Measurements from ENCODE around the gene RGL3.

The RGL3 gene

GRCh38 chr19:11355160-11356073, 63.7 kb downstream of the RGL3 start, which contains the start of gene PLPPR2:
PLPPR2 (plus strand) TSS chr19:11355432; CDS start chr19:11357674, 2,242 bp downstream.
- no peak for TF ChIP-seq GATA3 (IDR thresholded peaks at IDR 0.05; ENCODE audit: low read depth, low read length)
- no peak for TF ChIP-seq GATA2 (IDR thresholded peaks at IDR 0.05; ENCODE audit: low read depth, low read length)

GRCh38 chr19:11349171-11349570, 69.9 kb downstream of the RGL3 start:
- no peak for TF ChIP-seq GATA3 (IDR thresholded peaks at IDR 0.05; ENCODE audit: low read depth, low read length)
- no peak for TF ChIP-seq GATA2 (IDR thresholded peaks at IDR 0.05; ENCODE audit: low read depth, low read length)

- no peak for TF ChIP-seq GATA3 (IDR thresholded peaks at IDR 0.05; ENCODE audit: low read depth, low read length)
Measured at GRCh38 chr19:11347546-11348039, 71.5 kb downstream of the RGL3 start.

GRCh38 chr19:11346104-11346940, 72.8 kb downstream of the RGL3 start, which contains the start of the genes CCDC159 and TMEM205:
CCDC159 (plus strand) TSS chr19:11346519; CDS start chr19:11346607, 88 bp downstream.
TMEM205 (minus strand) TSS chr19:11346268; CDS start chr19:11345619, 649 bp downstream.
- TF ChIP-seq GATA3 (IDR thresholded peaks at IDR 0.05; ENCODE audit: low read depth, low read length): no peak
- TF ChIP-seq GATA2 (IDR thresholded peaks at IDR 0.05; ENCODE audit: low read depth, low read length): no peak

GRCh38 chr19:11345122-11345803, 73.9 kb downstream of the RGL3 start:
- TF ChIP-seq GATA3 (IDR thresholded peaks at IDR 0.05; ENCODE audit: low read depth, low read length) (no peak), GATA2 (IDR thresholded peaks at IDR 0.05; ENCODE audit: low read depth, low read length) (no peak)

All from SH-SY5Y (cell line).